GM12878 (cell line): ENCODE data around the gene TCF4. TPM values are rescaled to one million over a fixed set of nuclear protein-coding genes. Genes with fewer than 3 reads are reported as not detected.

Experiments
- ATAC-seq: fragments of 200-7000 bp; cut with Tn5 transposase; 3 replicates; pipeline ENCODE4 v1.9.1; 2020; ENCODE audit warnings: mild to moderate bottlenecking, moderate library complexity
- BruUV-seq: library from RNA; stranded (reverse); fragments of 400-500 nt; replicated peaks from 2 replicates; lab custom pipeline; 2021; lab: Mats Ljungman, UMichigan
- CTCF ChIA-PET: fragments of 300-600 bp; sonication (Branson Sonifier 250); formaldehyde crosslinking; extraction: SDS; loops from one replicate; lab custom pipeline; 2021; ENCODE audit warnings: inconsistent platforms; lab: Yijun Ruan, JAX
- POLR2A ChIA-PET: fragments of 350-600 bp; formaldehyde crosslinking; extraction: SDS; loops from one replicate; lab custom pipeline; 2021; ENCODE audit warnings: inconsistent platforms; lab: Charles Lee
- RAD21 ChIA-PET: fragments of 300-600 bp; sonication (Branson Sonifier 250); formaldehyde crosslinking; loops from one replicate; lab custom pipeline; 2023; ENCODE audit warnings: antibody characterized with exemption; ENCODE audit not compliant: unreplicated experiment; lab: Charles Lee
- SMC1A ChIA-PET: fragments of 300-600 bp; sonication (Branson Sonifier 250); formaldehyde crosslinking; loops from one replicate; lab custom pipeline; 2023; ENCODE audit not compliant: unreplicated experiment, uncharacterized antibody; lab: Charles Lee
- DNase-seq: peaks from one replicate; pipeline ENCODE4 v3.0.0-alpha.2; 2011; ENCODE audit warnings: low read depth, low spot score
- FAIRE-seq: peaks from 3 replicates; lab custom pipeline; 2011; peaks lifted over from hg19 to GRCh38; lab: Jason Lieb, UNC
- H2AFZ ChIP-seq: 2 replicates; pipeline ENCODE4 v1.6.0; 2011; ENCODE audit warnings: low read depth, low read length, control low read depth; ENCODE audit not compliant: control insufficient read depth
- H3K27ac ChIP-seq: 2 replicates; pipeline ENCODE4 v1.5.1; 2011; ENCODE audit warnings: control low read depth; ENCODE audit not compliant: control insufficient read depth, insufficient read depth
- H3K27me3 ChIP-seq, 2 experiments: replicated peaks in 1 of 2; 2 replicates each; pipeline versions ENCODE4 v1.6.0 to v1.6.1; 2011; ENCODE audit warnings: low read length in 1 of 2; ENCODE audit not compliant: control insufficient read depth in 2 of 2, insufficient read depth in 2 of 2
- H3K36me3 ChIP-seq, 2 experiments: 2 replicates each; pipeline ENCODE4 v1.5.1; 2011; ENCODE audit warnings: low read length in 1 of 2; ENCODE audit not compliant: control insufficient read depth in 2 of 2, insufficient read depth in 2 of 2
- H3K4me1 ChIP-seq: 2 replicates; pipeline ENCODE4 v1.6.1; 2011; ENCODE audit warnings: mild to moderate bottlenecking, low read length, moderate library complexity, mixed read lengths; ENCODE audit not compliant: control insufficient read depth, insufficient read depth
- H3K4me2 ChIP-seq: 2 replicates; pipeline ENCODE4 v1.6.0; 2011; ENCODE audit warnings: control low read depth; ENCODE audit not compliant: control insufficient read depth, insufficient read depth
- H3K4me3 ChIP-seq: fragments of 200-600 bp; sonication (generic); 2 replicates; pipeline ENCODE4 v1.5.1; 2016
- H3K79me2 ChIP-seq: 2 replicates; pipeline ENCODE4 v1.6.0; 2011; ENCODE audit warnings: low read length; ENCODE audit not compliant: control insufficient read depth, insufficient read depth
- H3K9ac ChIP-seq: 2 replicates; pipeline ENCODE4 v1.8.0; 2011; ENCODE audit warnings: low read length, control low read depth, mixed read lengths; ENCODE audit not compliant: control insufficient read depth, insufficient read depth
- H3K9me3 ChIP-seq: replicated peaks from 3 replicates; pipeline ENCODE4 v1.5.1; 2011; ENCODE audit warnings: mild to moderate bottlenecking, low read length; ENCODE audit not compliant: control insufficient read depth, insufficient read depth
- H4K20me1 ChIP-seq: 2 replicates; pipeline ENCODE4 v1.6.0; 2011; ENCODE audit not compliant: control insufficient read depth, insufficient read depth
- BMI1 ChIP-seq: fragments of 450-650 bp; IDR thresholded peaks from 2 replicates; pipeline ENCODE4 v1.6.1; 2016; ENCODE audit warnings: mild to moderate bottlenecking, moderate library complexity, borderline replicate concordance
- CHD4 ChIP-seq: fragments of 200-600 bp; sonication (generic); IDR thresholded peaks from 2 replicates; pipeline ENCODE4 v1.6.1; 2016; ENCODE audit warnings: mild to moderate bottlenecking
- FOXM1 ChIP-seq: IDR thresholded peaks from 2 replicates; pipeline ENCODE4 v1.6.1; 2012; ENCODE audit warnings: low read depth, mild to moderate bottlenecking, inconsistent platforms, low read length, moderate library complexity
- JUNB ChIP-seq: IDR thresholded peaks from 2 replicates; pipeline ENCODE4 v1.6.1; 2016; ENCODE audit warnings: antibody characterized with exemption, mild to moderate bottlenecking
- MYC ChIP-seq: IDR thresholded peaks from 2 replicates; pipeline ENCODE4 v1.6.1; 2011; ENCODE audit warnings: mild to moderate bottlenecking, low read length, moderate library complexity, inconsistent platforms; ENCODE audit not compliant: insufficient read depth, insufficient replicate concordance, insufficient read length, severe bottlenecking
- POU2F2 ChIP-seq: IDR thresholded peaks from 3 replicates; pipeline ENCODE4 v1.6.1; 2011; ENCODE audit warnings: low read depth, mild to moderate bottlenecking, low read length, borderline replicate concordance
- SRF ChIP-seq, 2 experiments: IDR thresholded peaks; 2 replicates each; pipeline ENCODE4 v1.6.1; 2011; ENCODE audit warnings: low read depth in 2 of 2, low read length in 2 of 2, mild to moderate bottlenecking in 1 of 2, moderate library complexity in 1 of 2
- SUPT20H ChIP-seq: IDR thresholded peaks from 2 replicates; pipeline ENCODE4 v1.6.1; 2011; ENCODE audit warnings: low read depth, mild to moderate bottlenecking, low read length, moderate library complexity, borderline replicate concordance; ENCODE audit not compliant: control insufficient read depth
- TCF12 ChIP-seq: IDR thresholded peaks from 2 replicates; pipeline ENCODE4 v1.6.1; 2011; ENCODE audit warnings: low read depth, mild to moderate bottlenecking, low read length
- TCF3 ChIP-seq: IDR thresholded peaks from 2 replicates; pipeline ENCODE4 v1.6.1; 2012; ENCODE audit warnings: low read depth, mild to moderate bottlenecking, low read length, borderline replicate concordance; ENCODE audit not compliant: insufficient read depth
- TCF7 ChIP-seq: IDR thresholded peaks from 2 replicates; pipeline ENCODE4 v1.6.1; 2014; ENCODE audit warnings: antibody characterized with exemption, borderline replicate concordance
- WRNIP1 ChIP-seq: IDR thresholded peaks from 2 replicates; pipeline ENCODE4 v1.6.1; 2011; ENCODE audit warnings: low read depth, low read length, improper control_type of control experiment, borderline replicate concordance
- YY1 ChIP-seq: IDR thresholded peaks from 2 replicates; pipeline ENCODE4 v1.6.1; 2011; ENCODE audit warnings: low read depth, mild to moderate bottlenecking, low read length
- WGBS: methylation state at CpG from one replicate; pipeline ENCODE4 v1.1.6; 2016; ENCODE audit warnings: low lambda C conversion rate; ENCODE audit not compliant: insufficient replicate concordance, insufficient coverage; ENCODE audit errors: missing lambda C conversion rate; 5-methylcytosine and 5-hydroxymethylcytosine counted together
- in situ Hi-C: fragments of 300-500 bp; cut with MboI; formaldehyde crosslinking; loops from 9 replicates; pipeline ENCODE4 v1.14.3; 2018; ENCODE audit warnings: mixed read lengths
- intact Hi-C: fragments of 100-400 bp; cut with micrococcal nuclease; formaldehyde crosslinking; loops from one replicate; pipeline ENCODE4 v1.14.2; 2022; ENCODE audit not compliant: unreplicated experiment
- polyA plus RNA-seq, 11 experiments: library from polyadenylated mRNA; depleted of rRNA in 4 of 11; unstranded in 6 of 11; stranded (reverse) in 5 of 11; fragments of >200 nt; fragmentation: Nextera tagmentation in 4 of 11; fragmentation: Illumina TruSeq in 1 of 11; extraction: Ambion mirVana in 4 of 11; extraction: Trizol in 1 of 11; gene quantifications; 1 replicate in 1 of 11; 2 replicates in 10 of 11; pipeline versions ENCODE4 v1.2.1 to v1.2.3, GENCODE V29; 2011 to 2016; ENCODE audit warnings: inconsistent platforms in 2 of 11, missing spikeins in 2 of 11, low read depth in 1 of 11
- total RNA-seq, 4 experiments: library from RNA; depleted of rRNA in 3 of 4; stranded (reverse); fragments of >200 nt in 3 of 4; fragmentation: Illumina TruSeq in 1 of 4; extraction: Trizol in 1 of 4; gene quantifications; 2 replicates each; pipeline versions ENCODE4 v1.2.1 to v1.2.3, GENCODE V29; 2013 to 2021
- TF ChIP-seq, protein P1 (sequence below): IDR thresholded peaks from 2 replicates; pipeline ENCODE4 v1.6.1; 2011; ENCODE audit warnings: low read depth, low read length, improper control_type of control experiment, borderline replicate concordance
- TF ChIP-seq, protein P2 (sequence below): fragments of 450-650 bp; IDR thresholded peaks from 2 replicates; pipeline ENCODE4 v1.6.1; 2018; ENCODE audit warnings: mild to moderate bottlenecking, low read depth, moderate library complexity; ENCODE audit not compliant: partially characterized antibody
- TF ChIP-seq, protein P3 (sequence below): IDR thresholded peaks from 2 replicates; pipeline ENCODE4 v1.6.1; 2012; ENCODE audit warnings: low read depth, low read length, improper control_type of control experiment
- TF ChIP-seq, protein P4 (sequence below): IDR thresholded peaks from 2 replicates; pipeline ENCODE4 v1.6.1; 2012; ENCODE audit warnings: low read length, inconsistent platforms

TCF4 gene
- total and polyA plus RNA-seq, 10 of the 15 experiments (the other 5 are each of a cell fraction or from before 2014, with no cell fraction given): 15.2 to 94.0 (median 31.5) TPM

DNA sequence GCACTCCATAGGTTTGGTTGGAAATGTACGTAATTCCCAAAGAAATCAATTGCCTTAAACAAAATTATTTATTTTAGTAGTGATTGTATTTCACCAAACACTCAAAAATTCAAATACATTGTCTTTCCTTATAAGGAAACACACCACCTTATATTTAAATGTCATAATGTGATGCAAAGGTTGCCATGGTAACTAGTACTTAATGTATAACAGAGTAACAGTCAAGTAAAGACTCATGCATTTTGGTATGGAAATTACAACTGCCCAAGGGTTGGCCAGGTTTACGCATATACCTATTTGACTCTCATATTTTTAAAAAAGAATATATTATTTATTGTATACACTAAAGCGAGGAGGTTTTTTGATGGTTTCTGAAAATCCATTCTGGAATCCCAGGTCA is 231.2 kb downstream of the TCF4 start:
- no peak overlapping the region for H3K27ac ChIP-seq
- 57% methylated on average over 3 of the region's 3 CpGs for WGBS
- DNase-seq (no peak), FAIRE-seq (no peak), ATAC-seq (no peak)
- SMC1A ChIA-PET: interaction anchor here (1.2 kb wide), 1 partner anchor 17 kb away, joined by 5 read pairs; no protein-coding TSS in a partner anchor
- H3K79me2 ChIP-seq: no peaks in the 10 kb centered on the region
- no peak overlapping the region for H3K4me2 ChIP-seq
- no TSS peak for BruUV-seq
- H3K27me3 ChIP-seq: no peaks in the 10 kb centered on the region; a peak in 1 of 4 replicates
- in situ Hi-C loops (no loop called here), intact Hi-C loops (no loop called here)
- H3K4me3 ChIP-seq: no peak overlapping the region
- no peaks in the 10 kb centered on the region for H3K36me3 ChIP-seq
- RAD21 ChIA-PET: no interaction called here
- no peak overlapping the region for H2AFZ ChIP-seq
- TF ChIP-seq TCF12: no peak
- TF ChIP-seq BMI1: no peak
- TF ChIP-seq, protein P1, sequence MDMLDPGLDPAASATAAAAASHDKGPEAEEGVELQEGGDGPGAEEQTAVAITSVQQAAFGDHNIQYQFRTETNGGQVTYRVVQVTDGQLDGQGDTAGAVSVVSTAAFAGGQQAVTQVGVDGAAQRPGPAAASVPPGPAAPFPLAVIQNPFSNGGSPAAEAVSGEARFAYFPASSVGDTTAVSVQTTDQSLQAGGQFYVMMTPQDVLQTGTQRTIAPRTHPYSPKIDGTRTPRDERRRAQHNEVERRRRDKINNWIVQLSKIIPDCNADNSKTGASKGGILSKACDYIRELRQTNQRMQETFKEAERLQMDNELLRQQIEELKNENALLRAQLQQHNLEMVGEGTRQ: no peak
- no peak for TF ChIP-seq JUNB
- no peak for TF ChIP-seq TCF3
- TF ChIP-seq, protein P2, sequence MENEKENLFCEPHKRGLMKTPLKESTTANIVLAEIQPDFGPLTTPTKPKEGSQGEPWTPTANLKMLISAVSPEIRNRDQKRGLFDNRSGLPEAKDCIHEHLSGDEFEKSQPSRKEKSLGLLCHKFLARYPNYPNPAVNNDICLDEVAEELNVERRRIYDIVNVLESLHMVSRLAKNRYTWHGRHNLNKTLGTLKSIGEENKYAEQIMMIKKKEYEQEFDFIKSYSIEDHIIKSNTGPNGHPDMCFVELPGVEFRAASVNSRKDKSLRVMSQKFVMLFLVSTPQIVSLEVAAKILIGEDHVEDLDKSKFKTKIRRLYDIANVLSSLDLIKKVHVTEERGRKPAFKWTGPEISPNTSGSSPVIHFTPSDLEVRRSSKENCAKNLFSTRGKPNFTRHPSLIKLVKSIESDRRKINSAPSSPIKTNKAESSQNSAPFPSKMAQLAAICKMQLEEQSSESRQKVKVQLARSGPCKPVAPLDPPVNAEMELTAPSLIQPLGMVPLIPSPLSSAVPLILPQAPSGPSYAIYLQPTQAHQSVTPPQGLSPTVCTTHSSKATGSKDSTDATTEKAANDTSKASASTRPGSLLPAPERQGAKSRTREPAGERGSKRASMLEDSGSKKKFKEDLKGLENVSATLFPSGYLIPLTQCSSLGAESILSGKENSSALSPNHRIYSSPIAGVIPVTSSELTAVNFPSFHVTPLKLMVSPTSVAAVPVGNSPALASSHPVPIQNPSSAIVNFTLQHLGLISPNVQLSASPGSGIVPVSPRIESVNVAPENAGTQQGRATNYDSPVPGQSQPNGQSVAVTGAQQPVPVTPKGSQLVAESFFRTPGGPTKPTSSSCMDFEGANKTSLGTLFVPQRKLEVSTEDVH: no peak
- no peak for TF ChIP-seq TCF7
- TF ChIP-seq, protein P3, sequence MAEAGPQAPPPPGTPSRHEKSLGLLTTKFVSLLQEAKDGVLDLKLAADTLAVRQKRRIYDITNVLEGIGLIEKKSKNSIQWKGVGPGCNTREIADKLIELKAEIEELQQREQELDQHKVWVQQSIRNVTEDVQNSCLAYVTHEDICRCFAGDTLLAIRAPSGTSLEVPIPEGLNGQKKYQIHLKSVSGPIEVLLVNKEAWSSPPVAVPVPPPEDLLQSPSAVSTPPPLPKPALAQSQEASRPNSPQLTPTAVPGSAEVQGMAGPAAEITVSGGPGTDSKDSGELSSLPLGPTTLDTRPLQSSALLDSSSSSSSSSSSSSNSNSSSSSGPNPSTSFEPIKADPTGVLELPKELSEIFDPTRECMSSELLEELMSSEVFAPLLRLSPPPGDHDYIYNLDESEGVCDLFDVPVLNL: no peak
- TF ChIP-seq, protein P4, sequence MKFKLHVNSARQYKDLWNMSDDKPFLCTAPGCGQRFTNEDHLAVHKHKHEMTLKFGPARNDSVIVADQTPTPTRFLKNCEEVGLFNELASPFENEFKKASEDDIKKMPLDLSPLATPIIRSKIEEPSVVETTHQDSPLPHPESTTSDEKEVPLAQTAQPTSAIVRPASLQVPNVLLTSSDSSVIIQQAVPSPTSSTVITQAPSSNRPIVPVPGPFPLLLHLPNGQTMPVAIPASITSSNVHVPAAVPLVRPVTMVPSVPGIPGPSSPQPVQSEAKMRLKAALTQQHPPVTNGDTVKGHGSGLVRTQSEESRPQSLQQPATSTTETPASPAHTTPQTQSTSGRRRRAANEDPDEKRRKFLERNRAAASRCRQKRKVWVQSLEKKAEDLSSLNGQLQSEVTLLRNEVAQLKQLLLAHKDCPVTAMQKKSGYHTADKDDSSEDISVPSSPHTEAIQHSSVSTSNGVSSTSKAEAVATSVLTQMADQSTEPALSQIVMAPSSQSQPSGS: no peak
- no peak for TF ChIP-seq CHD4
- TF ChIP-seq SUPT20H: no peak
- TF ChIP-seq WRNIP1: no peak
- TF ChIP-seq SRF (IDR thresholded peaks at IDR 0.05; ENCODE audit: low read depth in 2 of 2, low read length in 2 of 2): no peak
- TF ChIP-seq POU2F2: no peak
- no peak for TF ChIP-seq FOXM1
- no peak for TF ChIP-seq YY1
- TF ChIP-seq MYC: no peak
- no peak overlapping the region for H3K9ac ChIP-seq
- POLR2A ChIA-PET: no interaction called here
- CTCF ChIA-PET: no interaction called here
- H3K4me1 ChIP-seq: no peaks in the 10 kb centered on the region
- H4K20me1 ChIP-seq: no peaks in the 10 kb centered on the region
- H3K9me3 ChIP-seq: no peaks in the 10 kb centered on the region
